GM18951 (cell line): ENCODE measurements around the gene RALGDS.
A peak's percentile ranks its signal among the peaks of the same experiment; 100 is the strongest.

Source experiments
- POLR2A ChIP-seq: IDR thresholded peaks from 4 replicates; pipeline ENCODE4 v1.6.1; 2011; ENCODE audit warnings: mild to moderate bottlenecking; ENCODE audit not compliant: insufficient read length, insufficient read depth; ENCODE audit errors: extremely low read depth
- in situ Hi-C: fragments of 300-500 bp; cut with MboI; formaldehyde crosslinking; loops from one replicate; pipeline ENCODE4 v1.12.0; 2022; ENCODE audit warnings: low sequenced_read_pairs, mixed read lengths, inconsistent platforms; ENCODE audit not compliant: unreplicated experiment

The RALGDS gene

DNA sequence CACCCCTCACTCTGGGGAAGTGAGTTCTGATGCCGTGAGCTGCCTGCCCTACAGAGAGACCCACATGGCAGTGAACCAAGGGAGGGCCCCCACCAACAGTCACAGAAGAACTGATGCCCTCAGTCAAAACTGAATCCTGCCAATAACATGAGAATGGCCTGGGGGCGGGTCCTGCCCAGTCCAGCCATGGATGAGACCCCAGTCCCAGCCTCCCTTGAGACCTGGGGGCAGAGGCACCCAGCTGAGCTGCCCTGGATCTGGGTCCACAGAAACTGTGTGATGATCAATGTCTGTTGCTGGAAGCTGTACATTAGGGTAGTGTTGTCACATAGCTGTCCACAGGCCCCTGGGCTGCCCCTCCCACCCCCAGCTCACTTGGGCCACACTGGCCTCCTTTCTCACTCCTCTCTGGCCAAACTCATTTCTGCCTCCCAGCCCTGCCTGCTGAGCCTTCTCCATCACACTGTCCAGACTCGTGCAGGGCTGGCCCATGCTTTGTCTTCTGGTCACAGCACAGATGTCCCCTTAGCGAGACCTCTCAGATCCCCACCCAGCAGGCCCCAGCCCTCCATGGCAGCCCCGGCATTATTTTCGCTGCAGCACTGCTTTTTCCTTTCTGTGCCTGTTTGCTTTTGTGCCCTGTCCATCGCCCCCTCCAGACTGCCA is 25.8 kb upstream of the RALGDS start:
- no peak for TF ChIP-seq POLR2A
- in situ Hi-C loops: loop anchor here (5.0 to 10.0 kb wide), 2 partner anchors 40 to 112 kb away; partner anchors contain the start of gene GTF3C5

GRCh38 chr9:133144904-133145851 is 24.1 kb upstream of the RALGDS start:
- no peak for TF ChIP-seq POLR2A
- in situ Hi-C loops: loop anchor here (5.0 to 10.0 kb wide), 2 partner anchors 38 to 110 kb away; partner anchors contain the start of gene GTF3C5

GRCh38 chr9:133144142-133144903 is 23.3 kb upstream of the RALGDS start:
- in situ Hi-C loops: loop anchor here (10.0 kb wide), 1 partner anchor 110 kb away; the partner anchor contains the start of gene GTF3C5
- TF ChIP-seq POLR2A: peak; percentile 38

- no peak for TF ChIP-seq POLR2A
- in situ Hi-C loops: loop anchor here (10.0 kb wide), 1 partner anchor 109 kb away; the partner anchor contains the start of gene GTF3C5
These were observed 22.6 kb upstream of the RALGDS start for GRCh38 chr9:133143639-133144141.

DNA sequence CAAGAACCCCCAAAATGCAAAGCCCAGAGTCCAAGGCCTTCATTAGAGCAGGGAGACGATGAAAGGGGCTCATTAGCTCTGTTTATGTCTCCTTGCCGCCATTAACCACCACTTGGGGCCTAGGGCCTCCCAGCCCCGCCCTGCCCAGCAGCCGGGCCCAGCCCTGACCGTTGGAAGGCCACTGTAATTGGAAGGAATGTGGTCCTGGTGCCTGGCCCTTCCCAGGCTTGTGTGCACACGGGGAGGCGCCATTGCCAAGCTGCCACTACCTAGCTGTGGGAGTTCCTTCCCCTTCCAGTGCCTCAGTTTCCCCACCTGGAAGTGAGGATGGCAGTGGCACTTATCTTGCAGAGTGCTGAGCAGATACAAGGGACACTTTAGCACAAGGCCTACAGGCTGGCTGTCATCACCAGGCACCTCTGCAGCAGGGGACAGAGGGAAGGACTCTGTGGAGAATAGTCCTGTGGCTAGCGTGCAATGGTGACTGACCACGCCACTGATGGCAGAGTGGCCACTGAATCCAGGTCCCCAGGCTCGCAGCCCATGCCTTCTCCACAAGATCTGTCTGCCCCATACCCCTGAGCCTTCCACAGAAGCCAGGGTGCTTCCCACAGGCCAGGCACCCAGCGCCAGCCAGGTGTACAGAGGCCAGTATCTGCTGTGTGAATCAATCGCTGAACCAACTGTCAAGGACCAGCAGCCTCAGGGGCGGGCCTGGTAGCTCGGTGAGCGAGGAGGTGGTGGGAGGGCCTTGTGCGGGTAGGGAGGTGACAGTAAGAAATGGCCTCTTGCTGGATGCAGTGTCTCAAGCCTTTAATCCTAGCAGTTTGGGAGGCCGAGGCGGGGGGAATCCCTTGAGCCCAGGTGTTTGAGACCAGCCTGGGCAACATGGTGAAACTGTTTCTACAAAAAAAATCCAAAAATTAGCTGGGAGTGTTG is 21.9 kb upstream of the RALGDS start:
- in situ Hi-C loops: loop anchor here (10.0 kb wide), 1 partner anchor 108 kb away; the partner anchor contains the start of gene GTF3C5

GRCh38 chr9:133141833-133142595 is 21.0 kb upstream of the RALGDS start:
- in situ Hi-C loops: loop anchor here (10.0 kb wide), 1 partner anchor 107 kb away; the partner anchor contains the start of gene GTF3C5

More for the DNA sequence above, 21.9 kb upstream of the RALGDS start:
- TF ChIP-seq POLR2A: no peak

GRCh38 chr9:133140606-133141005 is 19.6 kb upstream of the RALGDS start:
- in situ Hi-C loops: loop anchor here (10.0 kb wide), 1 partner anchor 106 kb away; the partner anchor contains the start of gene GTF3C5

More at GRCh38 chr9:133141833-133142595, 21.0 kb upstream of the RALGDS start:
- no peak for TF ChIP-seq POLR2A

GRCh38 chr9:133140174-133140505 is 19.1 kb upstream of the RALGDS start:
- no peak for TF ChIP-seq POLR2A
- in situ Hi-C loops: loop anchor here (10.0 kb wide), 1 partner anchor 105 kb away; the partner anchor contains the start of gene GTF3C5

More at GRCh38 chr9:133140606-133141005, 19.6 kb upstream of the RALGDS start:
- no peak for TF ChIP-seq POLR2A

- in situ Hi-C loops: loop anchor here (10.0 kb wide), 1 partner anchor 105 kb away; the partner anchor contains the start of gene GTF3C5
- TF ChIP-seq POLR2A: no peak
These were observed 18.5 kb upstream of the RALGDS start for GRCh38 chr9:133139246-133140173.
